GM12878 (cell line): Measurements from ENCODE around the gene PLP2. TPM values are rescaled to one million over a fixed set of nuclear protein-coding genes. Genes with fewer than 3 reads are reported as not detected.

Experiments
- BACH1 ChIP-seq: fragments of 450-650 bp; IDR thresholded peaks from 2 replicates; pipeline ENCODE4 v1.6.1; 2017; ENCODE audit warnings: mild to moderate bottlenecking, borderline replicate concordance
- BCL11A ChIP-seq: IDR thresholded peaks from 2 replicates; pipeline ENCODE4 v1.6.1; 2011; ENCODE audit warnings: low read depth, low read length
- BHLHE40 ChIP-seq, 2 experiments: fragments of 450-650 bp in 1 of 2; IDR thresholded peaks; 2 replicates each; pipeline ENCODE4 v1.6.1; 2011 to 2017; ENCODE audit warnings: low read depth in 2 of 2, borderline replicate concordance in 1 of 2, improper control_type of control experiment in 1 of 2, low read length in 1 of 2, mild to moderate bottlenecking in 1 of 2
- CTCF ChIP-seq, 3 experiments: IDR thresholded peaks in 2 of 3; conservative IDR thresholded peaks in 1 of 3; 2 replicates each; pipeline ENCODE4 v1.5.1; 2011; ENCODE audit warnings: low read depth in 3 of 3, low read length in 3 of 3, mild to moderate bottlenecking in 3 of 3, control low read depth in 2 of 3, moderate library complexity in 2 of 3, inconsistent platforms in 1 of 3, mixed read lengths in 1 of 3; ENCODE audit not compliant: control insufficient read depth in 2 of 3, insufficient read depth in 1 of 3; ENCODE audit errors: extremely low read depth in 1 of 3
- EED ChIP-seq: sonication (generic); IDR thresholded peaks from 2 replicates; pipeline ENCODE4 v1.6.1; 2016; ENCODE audit warnings: antibody characterized with exemption, low read depth
- HDGF ChIP-seq: fragments of 450-650 bp; IDR thresholded peaks from 2 replicates; pipeline ENCODE4 v1.6.1; 2016; ENCODE audit warnings: antibody characterized with exemption
- MAX ChIP-seq: IDR thresholded peaks from 2 replicates; pipeline ENCODE4 v1.6.1; 2012; ENCODE audit warnings: low read depth, low read length, improper control_type of control experiment
- MTA3 ChIP-seq: IDR thresholded peaks from 2 replicates; pipeline ENCODE4 v1.6.1; 2012; ENCODE audit warnings: low read length, inconsistent platforms, borderline replicate concordance
- NFYB ChIP-seq: IDR thresholded peaks from 2 replicates; pipeline ENCODE4 v1.6.1; 2011; ENCODE audit warnings: low read depth, mild to moderate bottlenecking, low read length, improper control_type of control experiment, moderate library complexity; ENCODE audit not compliant: insufficient read depth
- POLR2A ChIP-seq: IDR thresholded peaks from 2 replicates; pipeline ENCODE4 v1.6.1; 2011; ENCODE audit warnings: low read depth, mild to moderate bottlenecking, low read length
- REST ChIP-seq: IDR thresholded peaks from 2 replicates; pipeline ENCODE4 v1.6.1; 2012; ENCODE audit warnings: mild to moderate bottlenecking, low read depth, low read length
- SMC3 ChIP-seq: IDR thresholded peaks from 2 replicates; pipeline ENCODE4 v1.6.1; 2011; ENCODE audit warnings: low read length, improper control_type of control experiment, borderline replicate concordance
- STAT1 ChIP-seq: fragments of 450-650 bp; conservative IDR thresholded peaks from 2 replicates; pipeline ENCODE4 v1.6.1; 2014; ENCODE audit warnings: antibody characterized with exemption, mild to moderate bottlenecking
- TCF3 ChIP-seq: IDR thresholded peaks from 2 replicates; pipeline ENCODE4 v1.6.1; 2012; ENCODE audit warnings: low read depth, mild to moderate bottlenecking, low read length, borderline replicate concordance; ENCODE audit not compliant: insufficient read depth
- ZBTB33 ChIP-seq: fragments of 450-650 bp; IDR thresholded peaks from 2 replicates; pipeline ENCODE4 v1.6.1; 2017; ENCODE audit warnings: mild to moderate bottlenecking
- ZBTB4 ChIP-seq: fragments of 450-650 bp; formaldehyde crosslinking; IDR thresholded peaks from 2 replicates; pipeline ENCODE4 v1.4.0; 2022; ENCODE audit warnings: mild to moderate bottlenecking, moderate library complexity
- ZNF207 ChIP-seq: fragments of 450-650 bp; IDR thresholded peaks from 2 replicates; pipeline ENCODE4 v1.6.1; 2014; ENCODE audit warnings: antibody characterized with exemption, mild to moderate bottlenecking, borderline replicate concordance
- polyA plus RNA-seq, 11 experiments: library from polyadenylated mRNA; depleted of rRNA in 4 of 11; unstranded in 6 of 11; stranded (reverse) in 5 of 11; fragments of >200 nt; fragmentation: Nextera tagmentation in 4 of 11; fragmentation: Illumina TruSeq in 1 of 11; extraction: Ambion mirVana in 4 of 11; extraction: Trizol in 1 of 11; gene quantifications; 1 replicate in 1 of 11; 2 replicates in 10 of 11; pipeline versions ENCODE4 v1.2.1 to v1.2.3, GENCODE V29; 2011 to 2016; ENCODE audit warnings: inconsistent platforms in 2 of 11, missing spikeins in 2 of 11, low read depth in 1 of 11
- total RNA-seq, 4 experiments: library from RNA; depleted of rRNA in 3 of 4; stranded (reverse); fragments of >200 nt in 3 of 4; fragmentation: Illumina TruSeq in 1 of 4; extraction: Trizol in 1 of 4; gene quantifications; 2 replicates each; pipeline versions ENCODE4 v1.2.1 to v1.2.3, GENCODE V29; 2013 to 2021

Gene PLP2
- total and polyA plus RNA-seq, 10 of the 15 experiments (the other 5 are each of a cell fraction or from before 2014, with no cell fraction given): 56.6 to 177 (median 99.3) TPM

- TF ChIP-seq ZBTB4 (CRISPR knock-in tag) (no peak), REST (no peak), EED (no peak), BHLHE40 (IDR thresholded peaks at IDR 0.05; ENCODE audit: borderline replicate concordance in 1 of 2, low read depth in 2 of 2, low read length in 1 of 2) (peak; percentile 47 to 79; a peak in 2 of 4 replicates), HDGF (0 out of 2 replicates have a peak, but pooled peaks have one; percentile 27), MTA3 (no peak), NFYB (0 out of 2 replicates have a peak, but pooled peaks have one; percentile 14), CTCF (IDR thresholded peaks at IDR 0.05 in 2 of 3, conservative IDR thresholded peaks at IDR 0.05 in 1 of 3; ENCODE audit: control insufficient read depth in 2 of 3, extremely low read depth in 1 of 3, insufficient read depth in 1 of 3, low read depth in 3 of 3, low read length in 3 of 3) (peak; percentile 57 to 79 (median 58); a peak in 5 of 6 replicates), ZNF207 (no peak), MAX (peak; percentile 40; the same call in 1 of the 2 replicates), BCL11A (no peak), TCF3 (no peak), SMC3 (peak; percentile 25; the same call in 1 of the 2 replicates), BACH1 (peak; percentile 62; the same call in 1 of the 2 replicates), POLR2A (peak; percentile 75), ZBTB33 (no peak), STAT1 (no peak)
Observed at GRCh38 chrX:49155900-49156837, 15.5 kb upstream of the PLP2 start (continued).
